ENCODE results near the gene MCRS1.

GRCh38 chr12:49588281-49588680 lies 20.3 kb upstream of the MCRS1 start:
- no peak for TF ChIP-seq CTCF (conservative IDR thresholded peaks at IDR 0.05; ENCODE audit: low read length)
- no peak for TF ChIP-seq EZH2phosphoT487 (IDR thresholded peaks at IDR 0.05; ENCODE audit: borderline replicate concordance, low read depth, low read length)

All from OCI-LY7 (cell line).